Nucleus accumbens (tissue), 56 donors: ENCODE data around the gene ZNF154.
"Not testable (repeated sequence)": the region's sequence is repeated elsewhere in the genome, so short reads cannot be mapped to it uniquely, and the experiment has no call there.

Experiments
- DNase-seq, 56 donors: peaks; one replicate each; lab custom pipeline; 2025; lab: John Stamatoyannopoulos, UW

Gene ZNF154

DNA sequence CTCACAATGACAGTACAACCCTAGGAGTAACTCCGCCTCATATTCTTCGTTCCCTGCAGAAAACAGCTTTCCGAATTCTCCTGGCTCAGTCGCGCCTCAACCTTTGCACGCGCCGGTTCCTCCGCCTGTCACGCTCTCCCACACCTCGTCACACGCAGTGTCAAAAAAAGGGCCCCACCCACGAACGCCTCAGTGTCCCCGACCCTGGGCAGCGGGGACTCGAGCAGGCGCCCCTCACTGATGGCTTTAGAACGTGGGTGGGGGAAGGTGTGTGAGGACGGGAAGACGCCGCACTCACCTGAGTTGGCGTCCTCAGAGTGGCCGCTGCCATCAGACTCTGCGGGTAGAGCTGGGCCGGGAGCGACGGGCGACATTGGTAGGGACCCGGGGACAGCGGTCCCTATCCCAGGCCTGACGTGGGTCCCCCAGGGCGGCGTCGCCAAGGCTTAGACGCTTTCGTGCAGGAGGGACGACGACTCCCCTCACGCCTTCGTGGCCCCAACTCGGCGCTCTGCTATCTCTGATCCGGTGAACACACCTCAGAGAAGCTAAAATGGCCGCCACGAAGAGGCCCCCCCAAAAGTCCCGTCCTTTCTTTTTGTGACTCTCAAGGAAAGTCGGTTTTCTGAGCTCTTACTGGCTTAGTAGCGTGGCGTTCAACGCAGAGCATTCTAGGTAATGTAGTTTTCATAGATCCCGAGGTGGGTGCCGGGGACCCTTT is at the start of gene ZNF154:
TSS of gene ZNF154 (minus strand) at position 564 of the 721 bp plus-strand sequence. CDS start at position 331, 233 bp downstream.
- peak in 55 of 56 donors; percentile 2 to 86 (median 54) for DNase-seq

DNA sequence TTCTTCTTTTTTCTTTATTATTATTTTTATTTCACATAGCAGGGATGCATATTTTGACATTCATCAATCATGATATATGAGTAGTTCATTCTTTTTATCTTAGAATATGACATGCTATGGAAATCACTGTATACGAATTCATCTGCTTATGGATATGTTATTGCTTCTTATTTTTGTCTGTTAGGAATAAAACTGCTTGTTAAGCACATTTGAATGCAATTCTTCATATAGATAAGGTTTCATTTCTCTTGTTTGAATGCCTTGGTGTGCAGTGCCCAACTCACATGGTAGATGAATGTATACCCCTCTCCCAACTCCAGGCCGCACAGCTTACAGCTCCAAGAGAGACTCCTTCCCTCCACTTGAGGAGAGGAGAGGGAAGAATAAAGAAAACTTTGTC is 48.9 kb upstream of the ZNF154 start:
- no peak for DNase-seq

DNA sequence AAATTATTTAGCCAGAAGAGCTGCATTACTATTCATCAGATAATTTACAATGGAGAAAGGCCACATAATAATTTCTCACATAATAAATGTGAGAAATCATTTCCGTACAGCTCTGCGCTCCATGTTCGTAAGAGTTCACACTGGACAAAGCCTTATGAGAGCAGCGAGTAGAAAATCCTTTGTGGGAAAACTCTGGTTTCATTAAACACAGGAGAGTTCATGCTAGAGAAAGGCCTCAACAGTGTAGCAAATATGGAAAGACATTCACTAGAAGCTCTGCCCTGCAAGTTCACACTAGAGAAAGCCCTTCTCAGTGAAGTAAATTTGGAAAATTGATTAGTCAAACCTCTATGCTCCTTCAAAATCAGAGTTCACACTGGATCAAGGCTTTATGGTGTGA is 46.0 kb upstream of the ZNF154 start:
- DNase-seq: no peak

DNA sequence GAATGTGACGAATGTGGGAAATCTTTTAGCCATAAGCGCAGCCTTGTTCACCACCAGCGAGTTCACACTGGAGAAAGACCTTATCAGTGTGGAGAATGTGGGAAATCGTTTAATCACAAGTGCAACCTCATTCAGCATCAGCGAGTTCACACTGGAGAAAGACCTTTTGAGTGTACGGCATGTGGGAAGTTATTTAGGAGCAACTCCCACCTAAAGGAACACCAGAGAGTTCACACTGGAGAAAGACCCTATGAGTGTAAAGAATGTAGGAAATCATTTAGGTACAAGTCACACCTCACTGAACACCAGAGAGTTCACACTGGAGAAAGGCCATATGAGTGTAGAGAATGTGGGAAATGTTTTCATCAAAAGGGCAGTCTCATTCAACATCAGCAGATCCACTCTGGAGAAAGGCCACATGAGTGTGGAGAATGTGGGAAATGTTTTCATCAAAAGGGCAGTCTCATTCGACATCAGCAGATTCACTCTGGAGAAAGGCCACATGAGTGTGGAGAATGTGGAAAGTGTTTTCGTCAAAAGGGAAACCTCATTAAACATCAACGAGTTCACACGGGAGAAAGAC is 45.2 kb upstream of the ZNF154 start:
- no peak for DNase-seq

DNA sequence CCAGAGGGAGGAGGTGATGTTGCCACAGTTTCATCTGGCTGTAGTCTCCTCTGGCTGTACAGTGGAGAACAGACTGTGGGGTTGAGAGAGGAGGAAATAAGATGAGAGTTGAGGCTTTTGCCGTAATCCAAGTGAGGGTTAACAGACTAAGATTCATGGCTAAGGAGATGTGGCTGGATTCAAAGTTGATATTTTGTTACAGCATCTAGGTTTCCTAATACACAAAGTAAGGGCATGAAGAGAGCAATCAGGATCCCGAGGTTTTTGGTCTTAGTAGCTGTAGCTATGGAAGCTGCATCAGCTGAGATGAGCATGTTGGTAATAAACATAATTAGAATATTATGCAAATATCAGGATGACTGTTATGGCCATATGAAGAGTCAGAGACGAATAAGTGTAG is 39.0 kb upstream of the ZNF154 start:
- no peak for DNase-seq

DNA sequence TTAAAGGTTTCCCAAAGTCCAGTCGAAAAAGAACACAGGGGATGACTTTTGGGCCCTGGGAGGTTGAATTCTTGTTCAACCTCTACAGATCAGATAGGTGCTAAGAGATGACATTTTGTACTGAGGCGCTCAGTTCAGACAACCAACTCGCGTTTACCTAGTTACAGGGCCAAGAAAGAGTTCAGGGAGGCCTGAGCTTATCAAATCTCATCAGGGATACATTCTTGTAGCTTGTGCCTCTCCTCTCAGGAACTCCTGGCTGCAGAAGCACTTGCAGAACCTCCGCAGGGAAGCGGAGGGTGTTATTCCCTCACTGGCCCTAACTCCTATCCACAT is 38.4 kb upstream of the ZNF154 start:
- DNase-seq: no peak

DNA sequence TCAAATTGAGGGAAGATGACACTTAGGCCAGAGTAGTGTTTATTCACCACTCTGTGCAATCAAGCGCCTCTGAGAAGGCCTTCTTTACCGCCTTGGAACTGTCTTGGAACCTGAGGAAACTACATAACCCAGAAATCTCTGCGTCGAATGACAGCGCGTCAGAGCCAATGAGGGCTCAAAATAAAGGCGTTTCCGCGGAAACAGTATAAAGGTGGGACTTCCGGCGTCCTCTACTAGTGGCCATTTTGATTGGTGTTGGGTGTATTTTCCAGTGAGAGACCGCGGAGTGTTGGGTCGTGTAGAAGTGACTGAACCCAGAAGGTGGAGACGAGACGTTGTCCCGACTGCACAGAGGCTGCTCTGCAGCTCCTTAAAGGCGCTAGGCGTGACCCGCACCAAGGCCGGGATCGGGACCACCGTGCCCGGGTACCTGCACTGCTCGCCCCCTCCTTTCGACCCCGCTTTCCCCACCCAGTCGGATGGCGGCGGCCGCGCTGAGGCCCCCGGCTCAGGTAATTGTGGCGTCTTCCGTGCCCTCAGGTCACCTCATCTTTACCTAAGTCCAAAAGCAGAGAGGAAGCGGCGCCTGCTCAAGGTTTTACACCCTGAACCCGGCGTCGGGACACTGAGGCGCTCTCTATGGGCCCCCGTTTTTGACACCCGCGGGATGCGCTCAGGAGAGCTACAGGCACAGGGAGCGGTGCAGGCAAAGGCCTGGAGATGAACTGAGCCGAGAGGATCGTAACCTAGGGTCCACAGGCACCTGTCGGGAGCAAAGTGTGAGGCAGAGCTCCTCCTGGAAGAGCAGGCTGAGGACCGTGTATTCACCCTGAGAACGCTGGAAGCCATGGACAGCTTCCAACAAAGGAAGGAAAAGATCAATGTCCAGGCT is 37.8 kb upstream of the ZNF154 start, which contains the start of gene ZNF776:
TSS of gene ZNF776 (plus strand) at position 236 of the 892 bp plus-strand sequence. CDS start at position 480, 244 bp downstream.
- DNase-seq: peak; percentile 26 to 94 (median 79)

DNA sequence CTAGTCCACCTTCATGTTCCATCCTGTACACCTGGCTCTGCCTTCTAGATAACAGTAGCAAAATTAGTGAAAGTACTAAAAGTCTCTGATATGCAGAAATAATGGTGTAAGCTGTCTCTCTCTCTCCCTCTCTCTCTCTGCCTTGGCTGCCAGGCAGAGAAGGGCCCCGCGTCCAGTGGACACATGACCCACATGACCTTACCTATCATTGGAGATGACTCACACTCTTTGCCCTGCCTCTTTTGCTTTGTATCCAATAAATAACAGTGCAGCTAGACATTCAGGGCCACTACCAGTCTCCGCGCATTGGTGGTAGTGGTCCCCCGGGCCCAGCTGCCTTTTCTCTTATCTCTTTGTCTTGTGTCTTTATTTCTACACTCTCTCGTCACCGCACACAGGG is 29.8 kb upstream of the ZNF154 start:
- not testable (repeated sequence) for DNase-seq

DNA sequence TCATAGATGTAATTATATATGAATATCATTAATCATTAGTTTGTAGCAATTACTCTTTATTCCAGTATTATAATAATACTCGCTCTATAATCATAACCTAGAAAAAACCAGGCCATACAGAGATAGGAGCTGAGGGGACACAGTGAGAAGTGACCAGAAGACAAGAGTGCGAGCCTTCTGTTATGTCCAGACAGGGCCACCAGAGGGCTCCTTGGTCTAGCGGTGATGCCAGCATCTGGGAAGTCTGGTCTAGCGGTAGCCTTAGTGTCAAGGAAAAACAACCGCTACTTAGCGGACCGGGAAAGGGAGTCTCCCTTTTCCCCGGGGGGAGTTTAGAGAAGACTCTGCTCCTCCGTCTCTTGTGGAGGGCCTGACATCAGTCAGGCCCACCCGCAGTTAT is 29.3 kb upstream of the ZNF154 start:
- peak in 22 of 56 donors; percentile 1 to 51 (median 10) for DNase-seq

DNA sequence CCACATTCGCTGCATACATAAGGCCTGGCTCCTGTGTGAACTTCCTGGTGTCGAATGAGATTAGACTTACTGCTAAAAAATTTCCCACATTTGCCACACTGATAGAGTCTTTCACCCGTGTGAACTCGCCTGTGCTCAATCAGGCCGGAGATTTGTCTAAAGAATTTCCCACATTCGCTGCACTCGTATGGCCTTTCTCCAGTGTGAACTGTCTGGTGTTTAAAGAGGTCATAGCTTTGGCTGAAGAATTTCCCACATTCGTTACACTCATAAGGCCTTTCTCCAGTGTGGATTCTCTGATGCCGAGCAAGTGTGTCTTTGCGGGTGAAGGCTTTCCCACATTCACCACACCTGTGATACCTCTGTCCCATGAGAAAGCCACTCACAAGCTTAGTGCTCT is 11.9 kb upstream of the ZNF154 start:
- no peak for DNase-seq

DNA sequence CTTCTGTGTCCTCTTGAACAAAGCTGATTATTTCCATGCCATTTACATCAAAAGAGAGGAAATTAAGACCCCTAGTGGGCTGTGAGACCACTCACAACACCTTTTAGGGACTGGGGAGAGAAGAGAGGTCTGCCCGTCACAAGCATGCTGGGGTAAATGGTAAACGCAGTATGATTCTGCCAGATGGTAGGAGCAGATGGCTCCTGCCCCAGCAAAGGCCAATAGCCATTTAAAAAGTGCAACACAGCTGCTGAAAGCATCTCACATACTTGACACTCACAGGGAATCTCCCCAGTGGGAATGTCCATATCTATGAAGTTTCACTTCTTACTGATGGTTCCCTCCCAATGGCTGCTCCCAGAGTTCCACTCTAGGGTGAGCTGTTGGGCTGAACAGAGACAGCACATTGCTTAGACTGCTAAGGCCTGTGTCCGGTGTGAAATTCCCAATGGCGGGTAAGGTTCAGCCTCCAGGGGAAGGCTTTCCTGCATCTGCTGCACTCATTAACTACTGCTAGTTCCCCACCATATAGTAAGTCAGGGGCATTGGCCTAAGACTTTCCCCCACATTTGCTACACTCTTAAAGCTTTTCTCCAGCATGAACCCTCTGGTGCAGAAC is 11.0 kb upstream of the ZNF154 start:
- no peak for DNase-seq

DNA sequence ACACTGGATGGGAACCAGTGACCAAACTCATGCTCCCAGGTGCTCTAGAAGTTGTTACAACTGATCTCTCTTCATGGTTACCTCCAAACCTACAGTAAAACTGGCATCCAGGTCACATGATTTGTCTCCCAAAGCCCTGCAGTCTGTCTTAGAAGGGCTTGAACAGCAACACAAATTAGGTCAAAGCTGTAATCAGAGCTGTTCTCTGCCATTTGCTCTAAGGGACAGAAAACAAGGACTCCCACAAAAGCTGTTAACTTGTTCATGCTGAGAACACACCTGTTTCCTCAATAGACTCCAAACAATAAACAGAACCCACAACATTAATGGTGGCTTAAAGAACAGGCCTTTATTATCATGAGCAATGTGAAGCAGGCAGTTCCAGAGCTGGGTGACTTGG is 10.4 kb upstream of the ZNF154 start:
- no peak for DNase-seq

DNA sequence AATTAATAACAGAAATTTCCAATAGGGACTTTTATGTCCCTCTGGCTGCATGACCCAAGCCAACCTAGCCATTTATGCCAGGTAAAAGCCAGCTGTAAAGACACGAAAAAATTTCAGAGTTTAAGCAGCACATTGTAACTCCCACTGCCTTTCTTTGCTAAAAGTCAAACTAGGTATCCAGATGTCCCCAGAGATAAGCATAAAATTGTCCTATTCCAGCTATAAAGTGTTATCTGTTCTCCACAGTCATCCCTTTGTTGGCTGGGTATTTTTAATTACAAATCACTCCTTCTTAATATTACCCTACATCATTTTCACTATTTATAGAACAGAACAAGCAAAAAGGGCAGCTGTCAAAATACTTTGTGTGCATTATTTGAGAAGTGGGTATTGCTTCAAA is 3.2 kb upstream of the ZNF154 start:
- DNase-seq: no peak

DNA sequence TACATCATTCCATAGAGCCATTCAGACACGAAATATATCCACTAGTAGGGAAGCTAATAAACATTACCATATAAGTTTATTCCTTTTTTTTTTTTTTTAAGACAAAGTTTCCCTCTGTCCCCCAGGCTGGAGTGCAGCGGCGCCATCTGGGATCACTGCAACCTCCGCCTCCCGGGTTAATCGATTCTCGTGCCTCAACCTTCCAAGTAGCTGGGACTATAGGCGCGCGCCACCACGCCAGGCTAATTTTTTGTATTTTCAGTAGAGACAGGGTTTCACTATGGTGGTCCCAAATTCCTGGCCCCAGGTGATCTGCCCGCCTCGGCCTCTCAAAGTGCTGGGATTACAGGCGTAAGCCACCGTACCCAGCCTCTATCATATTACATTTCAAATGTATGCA is 612 bp upstream of the ZNF154 start:
- no peak for DNase-seq

DNA sequence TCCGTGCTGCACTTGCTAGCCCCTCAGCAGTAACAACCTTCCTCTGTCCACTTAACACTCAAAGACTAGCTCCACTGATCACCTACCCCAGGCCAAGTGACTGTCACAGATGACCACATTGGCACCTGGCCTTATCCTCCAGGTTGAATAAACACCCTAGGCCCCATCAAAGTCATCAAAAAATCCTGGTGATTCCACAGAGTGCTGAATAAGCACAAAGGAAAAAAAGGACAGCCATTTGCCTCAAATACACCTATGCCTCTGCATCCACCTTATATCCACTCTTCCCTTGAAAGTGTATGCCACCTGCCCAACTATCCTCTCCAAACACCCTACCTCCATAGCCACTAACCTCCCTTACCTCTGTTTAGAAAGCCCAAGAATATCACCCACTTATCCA is 2.7 kb downstream of the ZNF154 start:
- no peak for DNase-seq

DNA sequence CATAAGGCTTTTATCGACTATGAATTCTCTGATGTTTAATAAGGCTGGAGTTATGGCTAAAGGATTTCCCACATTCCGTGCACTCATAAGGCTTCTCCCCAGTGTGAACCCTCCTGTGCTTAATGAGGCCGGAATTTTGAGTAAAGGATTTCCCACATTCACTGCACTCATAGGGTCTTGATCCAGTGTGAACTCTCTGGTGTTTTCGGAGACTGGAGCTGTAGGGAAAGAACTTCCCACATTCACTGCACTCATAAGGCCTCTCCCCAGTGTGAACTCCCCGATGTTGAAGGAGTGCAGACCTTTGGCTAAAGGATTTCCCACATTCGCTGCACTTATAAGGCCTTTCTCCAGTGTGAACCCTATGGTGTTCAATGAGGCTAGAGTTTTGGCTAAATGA is 7.4 kb downstream of the ZNF154 start:
- DNase-seq: no peak

DNA sequence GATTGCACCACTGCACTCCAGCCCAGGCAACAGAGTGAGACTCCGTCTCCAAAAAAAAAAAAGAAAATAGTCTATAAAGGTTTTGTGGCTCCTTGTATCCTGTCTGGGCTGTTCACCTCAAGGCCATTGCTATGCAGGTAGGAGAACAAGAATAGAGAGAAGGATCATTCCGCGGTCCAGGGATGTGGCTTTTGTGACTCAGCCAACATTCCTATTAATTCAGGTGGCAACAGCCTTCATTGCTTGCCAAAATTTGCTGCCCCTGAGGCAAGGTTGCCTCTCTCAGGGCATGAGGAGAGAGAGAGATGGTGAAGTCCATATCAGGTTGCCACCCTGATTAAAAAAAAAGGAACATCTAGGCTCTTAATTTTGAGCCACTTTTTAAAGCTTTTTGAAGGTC is 19.3 kb downstream of the ZNF154 start:
- no peak for DNase-seq

DNA sequence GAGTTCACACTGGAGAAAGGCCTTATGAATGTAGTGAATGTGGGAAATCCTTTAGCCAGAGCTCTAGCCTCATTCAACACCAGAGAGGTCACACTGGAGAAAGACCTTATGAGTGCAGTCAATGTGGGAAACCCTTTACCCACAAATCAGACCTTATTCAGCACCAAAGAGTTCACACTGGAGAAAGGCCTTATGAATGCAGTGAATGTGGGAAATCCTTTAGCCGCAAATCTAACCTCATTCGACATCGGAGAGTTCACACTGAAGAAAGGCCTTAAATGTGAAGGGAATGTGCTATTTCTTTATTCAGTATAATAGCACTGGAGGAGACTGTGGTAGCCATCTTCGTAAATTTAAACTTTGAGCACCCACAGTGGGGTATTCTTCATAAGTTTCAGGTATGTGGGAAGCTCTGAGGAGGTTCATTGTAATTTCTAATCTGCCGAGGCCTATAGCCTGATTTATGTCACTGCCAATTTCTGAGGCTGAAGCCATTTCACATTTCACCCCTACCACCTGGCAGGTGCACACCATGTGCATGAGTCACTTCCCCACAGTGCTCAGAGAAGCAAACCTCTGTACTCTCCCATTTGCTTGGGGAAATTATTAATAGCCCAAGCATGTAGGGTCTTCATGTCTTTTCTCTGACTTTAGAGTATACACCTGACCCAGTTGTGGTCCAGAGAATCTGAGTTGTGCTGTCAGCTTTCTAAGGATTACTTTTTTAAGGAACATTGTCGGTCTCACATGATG is 20.8 kb downstream of the ZNF154 start:
- no peak for DNase-seq

DNA sequence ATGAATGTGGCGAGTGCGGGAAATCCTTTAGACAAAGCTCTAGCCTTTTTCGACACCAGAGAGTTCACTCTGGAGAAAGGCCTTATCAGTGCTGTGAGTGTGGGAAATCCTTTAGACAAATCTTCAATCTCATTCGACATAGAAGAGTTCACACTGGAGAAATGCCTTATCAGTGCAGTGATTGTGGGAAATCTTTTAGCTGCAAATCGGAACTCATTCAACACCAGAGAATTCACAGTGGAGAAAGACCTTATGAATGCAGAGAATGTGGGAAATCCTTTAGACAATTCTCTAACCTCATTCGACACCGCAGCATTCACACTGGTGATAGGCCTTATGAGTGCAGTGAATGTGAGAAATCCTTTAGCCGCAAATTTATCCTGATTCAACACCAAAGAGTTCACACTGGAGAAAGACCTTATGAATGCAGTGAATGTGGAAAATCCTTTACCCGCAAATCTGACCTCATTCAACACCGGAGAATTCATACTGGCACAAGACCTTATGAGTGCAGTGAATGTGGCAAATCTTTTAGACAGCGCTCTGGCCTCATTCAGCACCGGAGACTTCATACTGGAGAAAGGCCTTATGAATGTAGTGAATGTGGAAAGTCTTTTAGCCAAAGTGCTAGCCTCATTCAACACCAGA is 21.5 kb downstream of the ZNF154 start:
- DNase-seq: no peak

DNA sequence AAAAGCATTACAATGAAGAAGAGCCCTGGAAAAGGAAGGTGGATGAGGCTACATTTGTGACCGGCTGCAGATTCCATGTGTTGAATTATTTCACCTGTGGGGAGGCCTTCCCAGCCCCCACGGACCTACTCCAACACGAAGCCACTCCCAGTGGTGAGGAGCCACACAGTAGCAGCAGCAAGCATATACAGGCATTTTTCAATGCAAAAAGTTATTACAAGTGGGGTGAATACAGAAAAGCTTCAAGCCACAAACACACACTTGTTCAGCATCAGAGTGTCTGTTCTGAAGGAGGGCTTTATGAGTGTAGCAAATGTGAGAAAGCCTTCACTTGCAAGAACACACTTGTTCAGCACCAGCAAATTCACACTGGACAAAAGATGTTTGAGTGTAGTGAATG is 22.3 kb downstream of the ZNF154 start:
- DNase-seq: no peak
